K562 (cell line): ENCODE data around the gene EPHB1. TPM values are rescaled to one million over a fixed set of nuclear protein-coding genes. Genes with fewer than 3 reads are reported as not detected.

Source experiments
- ATAC-seq: fragments of 200-7000 bp; cut with Tn5 transposase; 3 replicates; pipeline ENCODE4 v1.9.1; 2020; ENCODE audit warnings: moderate library complexity
- BruUV-seq: library from RNA; stranded (reverse); fragments of 400-500 nt; replicated peaks from 2 replicates; lab custom pipeline; 2021; lab: Mats Ljungman, UMichigan
- CTCF ChIA-PET: fragments of 300-600 bp; formaldehyde crosslinking; extraction: SDS; loops from one replicate; lab custom pipeline; 2021; ENCODE audit warnings: low intra/inter-chr PET ratio; lab: Yijun Ruan, JAX
- POLR2A ChIA-PET: fragments of 300-600, 350-650 bp; sonication (Branson Sonifier 250); formaldehyde crosslinking; extraction: SDS; loops from one replicate; lab custom pipeline; 2021; ENCODE audit warnings: antibody characterized with exemption, inconsistent platforms; lab: Yijun Ruan, JAX
- DNase-seq, 4 experiments: peaks; one replicate each; pipeline versions ENCODE4 v3.0.0 to v3.0.0-alpha.2; 2011 to 2018; ENCODE audit warnings: low spot score in 3 of 4, mixed read lengths in 3 of 4; ENCODE audit errors: extremely low read depth in 1 of 4
- FAIRE-seq: peaks from 2 replicates; lab custom pipeline; 2011; peaks lifted over from hg19 to GRCh38; lab: Jason Lieb, UNC
- H2AFZ ChIP-seq: 2 replicates; pipeline ENCODE4 v1.6.0; 2011; ENCODE audit warnings: low read depth, low read length, control low read depth, inconsistent platforms
- H3K27ac ChIP-seq: fragments of 200-600 bp; 3 replicates; pipeline ENCODE4 v1.8.0; 2011; ENCODE audit warnings: low read depth, mild to moderate bottlenecking, control low read depth, inconsistent platforms, low read length, moderate library complexity, mixed read lengths; ENCODE audit errors: extremely low read depth
- H3K27me3 ChIP-seq, 2 experiments: fragments of 300-600 bp in 1 of 2; 2 replicates in 1 of 2; 3 replicates in 1 of 2; pipeline versions ENCODE4 v1.6.0 to v1.8.0; 2011; ENCODE audit warnings: inconsistent platforms in 2 of 2, low read length in 2 of 2, mild to moderate bottlenecking in 1 of 2, mixed read lengths in 1 of 2, moderate library complexity in 1 of 2; ENCODE audit not compliant: control insufficient read depth in 2 of 2, insufficient read depth in 2 of 2
- H3K36me3 ChIP-seq: fragments of 300-600 bp; 3 replicates; pipeline ENCODE4 v1.8.0; 2011; ENCODE audit warnings: mild to moderate bottlenecking, low read length, inconsistent platforms; ENCODE audit not compliant: control insufficient read depth, insufficient read depth
- H3K4me1 ChIP-seq, 2 experiments: fragments of 200-600 bp in 1 of 2; replicated peaks in 1 of 2; 2 replicates in 1 of 2; 3 replicates in 1 of 2; pipeline versions ENCODE4 v1.5.1 to v1.8.0; 2011; ENCODE audit warnings: inconsistent platforms in 2 of 2, low read length in 2 of 2, mild to moderate bottlenecking in 1 of 2, mixed read lengths in 1 of 2, moderate library complexity in 1 of 2; ENCODE audit not compliant: control insufficient read depth in 2 of 2, insufficient read depth in 2 of 2
- H3K4me2 ChIP-seq: 2 replicates; pipeline ENCODE4 v1.6.1; 2011; ENCODE audit warnings: low read length, control low read depth, inconsistent platforms, mixed read lengths; ENCODE audit not compliant: insufficient read depth
- H3K4me3 ChIP-seq: fragments of 200-600 bp; sonication (generic), shearing (Covaris generic); 2 replicates; pipeline ENCODE4 v1.5.1; 2016; ENCODE audit warnings: control low read depth, inconsistent platforms
- H3K79me2 ChIP-seq: fragments of 200-600 bp; 3 replicates; pipeline ENCODE4 v1.8.0; 2011; ENCODE audit warnings: low read length, inconsistent platforms; ENCODE audit not compliant: control insufficient read depth, insufficient read depth
- H3K9ac ChIP-seq, 2 experiments: 2 replicates each; pipeline versions ENCODE4 v1.6.0 to v1.6.1; 2011; ENCODE audit warnings: low read depth in 2 of 2, low read length in 2 of 2, control low read depth in 1 of 2, inconsistent platforms in 1 of 2, mild to moderate bottlenecking in 1 of 2, mixed read lengths in 1 of 2; ENCODE audit not compliant: insufficient read depth in 1 of 2
- H3K9me1 ChIP-seq: one replicate; pipeline ENCODE4 v1.6.0; 2011; ENCODE audit warnings: inconsistent platforms, mild to moderate bottlenecking, low read length, moderate library complexity; ENCODE audit not compliant: control insufficient read depth, insufficient read depth
- H3K9me3 ChIP-seq: replicated peaks from 2 replicates; pipeline ENCODE4 v1.5.1; 2011; ENCODE audit warnings: low read depth, low read length, inconsistent platforms; ENCODE audit not compliant: control insufficient read depth, insufficient read depth
- H4K20me1 ChIP-seq: replicated peaks from 2 replicates; pipeline ENCODE4 v1.6.1; 2011; ENCODE audit warnings: low read length, inconsistent platforms, mixed read lengths; ENCODE audit not compliant: control insufficient read depth, insufficient read depth
- ATF1 ChIP-seq, 2 experiments: fragments of 450-650 bp in 1 of 2; IDR thresholded peaks; 2 replicates each; pipeline ENCODE4 v1.6.1; 2016; ENCODE audit warnings: missing compliant biosample characterization in 1 of 2, missing genetic modification characterization in 1 of 2
- DNMT1 ChIP-seq: fragments of 450-650 bp; IDR thresholded peaks from 2 replicates; pipeline ENCODE4 v1.6.1; 2016; ENCODE audit warnings: antibody characterized with exemption, mild to moderate bottlenecking
- ETV5 ChIP-seq: sonication (generic); formaldehyde crosslinking; IDR thresholded peaks from 2 replicates; pipeline ENCODE4 v1.4.0; 2020; ENCODE audit warnings: low read depth, mild to moderate bottlenecking, missing genetic modification reagents
- GABPB1 ChIP-seq: sonication (generic); formaldehyde crosslinking; IDR thresholded peaks from 2 replicates; pipeline ENCODE4 v1.8.0; 2022; ENCODE audit warnings: mild to moderate bottlenecking, missing genetic modification reagents
- HDAC6 ChIP-seq: IDR thresholded peaks from 2 replicates; pipeline ENCODE4 v1.6.1; 2012; ENCODE audit warnings: low read depth, mild to moderate bottlenecking, control low read depth, inconsistent platforms, low read length, moderate library complexity
- HMG20B ChIP-seq: fragments of 250-450 bp; sonication (Bioruptor Pico); IDR thresholded peaks from 2 replicates; pipeline ENCODE4 v1.5.0; 2021; ENCODE audit warnings: mild to moderate bottlenecking
- KDM4B ChIP-seq, 2 experiments: fragments of 450-650 bp in 1 of 2; sonication (generic) in 1 of 2; IDR thresholded peaks; 2 replicates each; pipeline ENCODE4 v1.6.1; 2016 to 2017; ENCODE audit warnings: borderline replicate concordance in 2 of 2, antibody characterized with exemption in 1 of 2, low read depth in 1 of 2, mild to moderate bottlenecking in 1 of 2
- MIER1 ChIP-seq: fragments of 450-650 bp; IDR thresholded peaks from 2 replicates; pipeline ENCODE4 v1.6.1; 2016; ENCODE audit warnings: antibody characterized with exemption, mild to moderate bottlenecking, low read depth
- PRPF4 ChIP-seq: fragments of 200-400 bp; formaldehyde crosslinking; IDR thresholded peaks from one replicate; pipeline ENCODE4 v1.6.1; 2017; ENCODE audit warnings: low read length, low read depth, mild to moderate bottlenecking; ENCODE audit not compliant: insufficient read depth, poor library complexity, severe bottlenecking
- RBM17 ChIP-seq: fragments of 200-400 bp; formaldehyde crosslinking; IDR thresholded peaks from 2 replicates; pipeline ENCODE4 v1.6.1; 2017; ENCODE audit warnings: low read depth, mild to moderate bottlenecking, low read length, borderline replicate concordance
- SAFB ChIP-seq: fragments of 200-400 bp; formaldehyde crosslinking; IDR thresholded peaks from 2 replicates; pipeline ENCODE4 v1.6.1; 2017; ENCODE audit warnings: low read depth, low read length, borderline replicate concordance
- SREBF2 ChIP-seq: sonication (generic); formaldehyde crosslinking; IDR thresholded peaks from 2 replicates; pipeline ENCODE4 v1.4.0; 2020; ENCODE audit warnings: mild to moderate bottlenecking, missing genetic modification reagents
- ZKSCAN1 ChIP-seq: fragments of 150-350 bp; IDR thresholded peaks from 2 replicates; pipeline ENCODE4 v1.6.1; 2016; ENCODE audit warnings: low read depth, low read length
- ZNF445 ChIP-seq: fragments of 250-450 bp; sonication (Bioruptor Pico); IDR thresholded peaks from 2 replicates; pipeline ENCODE4 v1.4.0; 2020; ENCODE audit warnings: low read depth, mild to moderate bottlenecking, moderate library complexity
- ZNF695 ChIP-seq: fragments of 450-650 bp; formaldehyde crosslinking; IDR thresholded peaks from 2 replicates; pipeline ENCODE4 v1.4.0; 2020; ENCODE audit warnings: mild to moderate bottlenecking, moderate library complexity
- WGBS: fragments of 100-300 bp; shearing (Covaris generic); methylation state at CpG from one replicate; pipeline ENCODE4 v1.1.6; 2016; ENCODE audit warnings: low coverage, mixed read lengths; ENCODE audit not compliant: insufficient coverage; ENCODE audit errors: missing lambda C conversion rate; 5-methylcytosine and 5-hydroxymethylcytosine counted together
- in situ Hi-C: fragments of 300-500 bp; cut with MboI; formaldehyde crosslinking; loops from 4 replicates; pipeline ENCODE4 v1.15.0; 2018; ENCODE audit warnings: inconsistent platforms, mixed read lengths
- intact Hi-C: fragments of 100-400 bp; cut with micrococcal nuclease; formaldehyde crosslinking; loops from 2 replicates; pipeline ENCODE4 v1.14.2; 2022
- polyA plus RNA-seq, 8 experiments: library from polyadenylated mRNA; depleted of rRNA in 4 of 8; stranded (reverse) in 5 of 8; unstranded in 3 of 8; fragments of >200 nt; fragmentation: Nextera tagmentation in 2 of 8; fragmentation: Illumina TruSeq in 1 of 8; extraction: Ambion mirVana in 2 of 8; extraction: Trizol in 1 of 8; gene quantifications; 2 replicates each; pipeline versions ENCODE4 v1.2.1 to v1.2.3, GENCODE V29; 2011 to 2014; ENCODE audit warnings: inconsistent platforms in 1 of 8, missing spikeins in 1 of 8
- total RNA-seq, 7 experiments: library from RNA; depleted of rRNA in 6 of 7; stranded (reverse); fragments of >200 nt in 6 of 7; fragmentation: Illumina TruSeq in 2 of 7; extraction: Trizol in 2 of 7; gene quantifications; 2 replicates each; pipeline versions ENCODE4 v1.2.1 to v1.2.3, GENCODE V29; 2011 to 2021; ENCODE audit warnings: low replicate concordance in 1 of 7
- TF ChIP-seq, protein P1 (sequence below): fragments of 450-650 bp; IDR thresholded peaks from 2 replicates; pipeline ENCODE4 v1.6.1; 2016; ENCODE audit warnings: antibody characterized with exemption

EPHB1 gene
- total and polyA plus RNA-seq, 9 of the 15 experiments (the other 6 are each of a cell fraction or from before 2014, with no cell fraction given), result 0.29 TPM; not detected in 8

- TF ChIP-seq GABPB1 (no peak), SREBF2 (CRISPR knock-in tag) (no peak), KDM4B (IDR thresholded peaks at IDR 0.05; ENCODE audit: borderline replicate concordance in 2 of 2, low read depth in 1 of 2) (no peak), HMG20B (no peak), ZNF695 (CRISPR knock-in tag) (no peak), ETV5 (CRISPR knock-in tag) (no peak), PRPF4 (no peak), SAFB (no peak), ZNF445 (CRISPR knock-in tag) (no peak)
Observed at GRCh38 chr3:134858441-134859035, 63.5 kb downstream of the EPHB1 start (continued).

DNA sequence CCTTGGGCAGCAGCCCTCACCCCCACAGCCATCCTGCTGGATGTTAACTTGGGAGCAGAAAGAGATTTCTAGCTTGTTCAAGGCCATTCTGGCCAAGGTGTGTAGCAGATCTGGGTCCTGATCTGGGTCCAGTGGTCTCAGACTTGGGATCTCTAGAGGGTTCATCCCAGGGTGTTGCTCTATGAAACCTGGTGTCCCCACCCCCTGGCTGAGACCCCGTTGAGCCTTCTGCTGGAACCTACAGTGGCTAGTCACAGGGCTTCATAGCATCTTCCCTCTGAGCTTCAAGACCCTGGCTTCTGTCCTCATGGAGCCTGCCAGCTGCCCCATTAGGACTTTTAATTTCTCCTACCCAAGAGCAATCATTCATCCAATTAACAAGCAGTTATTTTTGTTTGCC, 64.3 kb downstream of the EPHB1 start:
- H3K4me2 ChIP-seq, result no peak overlapping the region
- BruUV-seq, result no TSS peak
- intact Hi-C loops, result no loop called here
- no peak for DNase-seq
- FAIRE-seq, result no peak
- TF ChIP-seq ATF1 (CRISPR knock-in tag; IDR thresholded peaks at IDR 0.05) (no peak), ATF1 (tag; IDR thresholded peaks at IDR 0.05) (no peak), HDAC6 (no peak), RBM17 (no peak), ZKSCAN1 (no peak), DNMT1 (no peak), MIER1 (no peak)
- TF ChIP-seq, protein P1, sequence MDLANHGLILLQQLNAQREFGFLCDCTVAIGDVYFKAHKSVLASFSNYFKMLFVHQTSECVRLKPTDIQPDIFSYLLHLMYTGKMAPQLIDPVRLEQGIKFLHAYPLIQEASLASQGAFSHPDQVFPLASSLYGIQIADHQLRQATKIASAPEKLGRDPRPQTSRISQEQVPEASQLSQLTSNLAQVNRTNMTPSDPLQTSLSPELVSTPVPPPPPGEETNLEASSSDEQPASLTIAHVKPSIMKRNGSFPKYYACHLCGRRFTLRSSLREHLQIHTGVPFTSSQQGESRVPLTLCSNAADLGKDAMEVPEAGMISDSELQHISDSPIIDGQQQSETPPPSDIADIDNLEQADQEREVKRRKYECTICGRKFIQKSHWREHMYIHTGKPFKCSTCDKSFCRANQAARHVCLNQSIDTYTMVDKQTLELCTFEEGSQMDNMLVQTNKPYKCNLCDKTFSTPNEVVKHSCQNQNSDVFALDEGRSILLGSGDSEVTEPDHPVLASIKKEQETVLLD, result no peak
- no peak overlapping the region for H3K27ac ChIP-seq
- no peaks in the 10 kb centered on the region for H3K79me2 ChIP-seq
- in situ Hi-C loops, result no loop called here
- H3K9me1 ChIP-seq, result no peaks in the 10 kb centered on the region
- H3K4me1 ChIP-seq, result no peaks in the 10 kb centered on the region
- H3K27me3 ChIP-seq, result no peaks in the 10 kb centered on the region
- no peak overlapping the region for H3K9ac ChIP-seq
- H4K20me1 ChIP-seq, result no peaks in the 10 kb centered on the region
- H3K4me3 ChIP-seq, result no peak overlapping the region
- POLR2A ChIA-PET, result no interaction called here
- CTCF ChIA-PET, result no interaction called here
- H2AFZ ChIP-seq, result no peak overlapping the region
- no peaks in the 10 kb centered on the region for H3K36me3 ChIP-seq
- WGBS, result 0% methylated on average over 1 of the region's 1 CpG
- no peaks in the 10 kb centered on the region for H3K9me3 ChIP-seq
- ATAC-seq, result no peak
